Measurements from ENCODE around the gene CDKAL1. TPM values are rescaled to one million over a fixed set of nuclear protein-coding genes. Genes with fewer than 3 reads are reported as not detected.

The CDKAL1 gene
- total RNA-seq, 1 experiment from 2014 or later, result 14.5 TPM

GRCh38 chr6:21277601-21278374 lies 743.5 kb downstream of the CDKAL1 start:
- DNase-seq (ENCODE audit: low spot score), result peak; percentile 14

DNA sequence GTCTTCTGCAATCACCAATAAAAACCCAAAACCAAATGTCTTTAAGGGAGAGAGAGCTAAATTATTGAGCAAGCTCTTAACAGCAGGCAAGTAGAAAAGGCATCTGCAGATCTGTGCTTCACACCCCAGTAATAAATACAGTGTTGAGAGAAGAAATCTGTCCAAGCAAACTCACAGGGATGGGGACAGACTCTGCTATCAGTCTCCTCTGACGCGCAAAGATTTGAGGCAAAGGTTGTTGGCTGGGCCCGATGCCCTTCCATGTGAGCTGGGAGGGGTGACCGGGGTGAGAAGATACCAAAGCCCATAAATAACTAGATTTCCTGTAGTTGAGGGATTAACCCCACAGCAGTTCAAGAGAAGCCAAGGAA lies 744.1 kb downstream of the CDKAL1 start:
- DNase-seq (ENCODE audit: low spot score), result no peak

GRCh38 chr6:21279619-21280018 lies 745.4 kb downstream of the CDKAL1 start:
- DNase-seq (ENCODE audit: low spot score), result no peak

GRCh38 chr6:21281366-21281765 lies 747.1 kb downstream of the CDKAL1 start:
- no peak for DNase-seq (ENCODE audit: low spot score)

Other genes starting within 250 kb of the CDKAL1 start
- 5.3 and 7.9 TPM in 2 replicates for gene E2F3, start 132.6 kb upstream of the CDKAL1 start, total RNA-seq (2014; rRNA removed; shearing (Covaris generic))